ENCODE data around the gene KCNK1.
"Not testable (repeated sequence)": the region's sequence is repeated elsewhere in the genome, so short reads cannot be mapped to it uniquely, and the experiment has no call there.

Gene KCNK1

DNA sequence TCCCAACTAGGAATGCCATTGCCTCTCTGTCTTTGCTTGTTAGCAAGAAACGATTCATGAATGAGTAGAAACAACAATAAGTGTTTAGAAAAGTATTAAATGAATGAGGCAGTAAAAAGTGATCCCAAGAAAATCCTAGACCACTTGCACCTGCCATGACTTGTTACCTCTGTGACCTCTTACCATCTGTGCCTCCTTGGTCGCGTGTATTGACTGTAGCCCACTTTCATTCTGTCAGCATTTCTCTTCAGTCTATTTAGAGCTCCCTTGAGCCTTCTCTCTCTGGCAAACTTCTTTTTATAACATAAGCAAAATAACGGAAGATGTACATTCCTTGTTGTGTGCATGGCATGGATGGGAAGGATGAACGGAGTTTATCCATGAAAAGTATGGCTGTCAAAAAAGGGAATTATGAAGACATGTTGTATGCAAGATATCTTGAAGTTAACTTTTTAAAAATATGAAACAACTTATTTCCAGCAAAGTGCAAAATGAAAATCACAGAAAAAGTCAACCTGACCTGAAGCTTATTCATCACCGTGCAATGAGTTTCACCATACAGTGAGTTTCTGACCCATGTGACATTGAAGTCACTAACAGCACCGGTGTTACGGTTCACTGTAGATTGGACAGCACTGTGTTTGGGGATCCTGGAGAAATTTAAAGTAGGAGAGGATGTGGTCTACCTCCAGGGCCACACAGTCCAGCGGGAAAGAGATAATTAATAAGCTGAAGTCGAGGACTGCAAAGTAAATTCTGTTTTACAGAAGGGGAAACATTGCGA is 47.7 kb downstream of the KCNK1 start:
- no peak for DNase-seq
- TF ChIP-seq GATA1 (IDR thresholded peaks at IDR 0.05; ENCODE audit: low read depth, low read length) (no peak), POLR2A (IDR thresholded peaks at IDR 0.05; ENCODE audit: low read length) (no peak)

DNA sequence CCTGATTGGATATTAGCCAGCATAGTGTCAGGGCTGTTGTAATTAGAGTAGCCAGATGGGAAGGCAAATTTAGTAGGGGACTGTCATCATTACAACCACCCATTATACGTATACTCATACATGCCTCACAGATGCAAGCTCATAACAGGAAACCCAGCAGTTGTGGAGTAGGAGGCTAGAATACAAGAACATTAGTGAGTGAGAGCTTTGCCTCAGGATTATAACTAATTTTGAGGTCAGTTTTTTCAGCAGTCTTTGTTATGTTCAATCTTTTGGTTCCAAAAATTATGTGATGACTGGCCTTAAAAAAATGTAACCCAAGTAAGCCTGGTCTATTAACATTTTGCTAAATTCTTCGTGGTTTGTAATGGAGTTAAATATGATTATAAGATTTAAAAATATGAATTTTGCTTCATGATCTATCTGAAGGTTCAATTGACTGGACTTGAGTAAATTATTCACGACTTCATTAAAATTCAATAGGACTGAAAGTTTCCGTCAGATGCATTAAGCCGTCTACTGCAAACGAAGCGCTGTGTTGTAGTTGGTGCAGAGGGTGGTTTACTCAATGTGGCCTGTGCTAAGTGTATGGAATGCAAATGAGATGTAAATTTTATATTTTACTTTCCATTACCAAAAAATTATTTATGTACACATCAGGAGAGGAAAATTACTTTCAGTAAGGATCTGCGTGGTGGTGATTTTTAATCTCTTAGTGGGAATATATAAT is 48.8 kb downstream of the KCNK1 start:
- no peak for DNase-seq
- TF ChIP-seq GATA1 (IDR thresholded peaks at IDR 0.05; ENCODE audit: low read depth, low read length) (no peak), POLR2A (IDR thresholded peaks at IDR 0.05; ENCODE audit: low read length) (no peak)

DNA sequence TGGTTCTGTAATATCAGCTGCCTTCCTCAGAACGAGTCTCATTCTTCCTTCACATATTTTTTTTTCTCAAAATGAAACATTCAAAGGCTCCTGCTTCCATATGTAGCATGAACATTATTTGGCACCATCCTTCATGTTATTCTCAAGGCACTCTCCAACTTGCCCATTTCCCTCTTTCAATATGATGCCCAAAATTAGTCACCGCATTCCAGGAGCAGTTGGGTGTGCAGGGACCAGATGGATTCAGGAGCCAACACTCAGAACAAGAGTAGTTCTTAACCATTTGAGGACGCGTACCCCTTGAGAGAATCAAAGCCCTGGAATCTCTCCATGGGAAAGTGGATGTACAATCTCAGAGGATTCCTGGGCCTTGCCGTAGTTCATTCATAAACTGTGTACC is 50.3 kb downstream of the KCNK1 start:
- TF ChIP-seq GATA1 (IDR thresholded peaks at IDR 0.05; ENCODE audit: low read depth, low read length) = no peak
- TF ChIP-seq POLR2A (IDR thresholded peaks at IDR 0.05; ENCODE audit: low read length) = no peak
- DNase-seq = no peak

DNA sequence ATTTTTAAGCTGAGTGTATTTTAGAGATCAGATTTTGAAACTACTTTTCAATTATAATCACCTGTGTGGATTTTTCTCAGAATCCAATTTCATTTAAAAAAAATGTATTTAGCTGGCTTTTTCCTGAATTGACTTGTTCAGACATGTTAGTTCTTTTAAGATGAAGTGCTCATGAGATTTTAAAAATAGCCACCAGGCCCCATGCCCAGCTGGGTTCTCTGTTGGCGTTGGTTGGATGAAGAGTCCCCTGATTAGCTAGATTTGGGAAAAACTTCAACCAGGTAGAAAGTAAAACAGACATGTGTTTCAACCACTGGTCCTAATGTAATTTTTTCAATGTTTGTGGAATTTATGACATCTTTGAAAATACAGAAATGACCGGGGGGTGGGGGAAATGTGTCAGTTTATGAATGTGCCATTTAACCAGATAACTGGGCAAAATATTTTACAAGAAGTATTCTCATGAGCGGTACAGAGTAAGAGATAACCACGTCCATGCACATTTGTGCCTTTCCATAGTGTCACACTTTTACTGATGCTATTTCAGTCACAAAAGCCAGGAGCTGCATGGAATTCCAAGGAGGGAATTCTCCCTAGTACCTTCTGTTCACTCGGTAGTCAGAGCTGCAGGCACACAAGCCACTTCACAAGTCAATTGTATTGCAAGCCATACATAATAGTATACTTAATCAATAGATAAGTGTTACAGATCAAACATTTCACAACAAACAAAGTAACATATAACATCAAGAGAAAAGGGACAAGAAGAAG is 51.1 kb downstream of the KCNK1 start:
- no peak for TF ChIP-seq POLR2A (IDR thresholded peaks at IDR 0.05; ENCODE audit: low read length)
- no peak for TF ChIP-seq GATA1 (IDR thresholded peaks at IDR 0.05; ENCODE audit: low read depth, low read length)
- no peak for DNase-seq

DNA sequence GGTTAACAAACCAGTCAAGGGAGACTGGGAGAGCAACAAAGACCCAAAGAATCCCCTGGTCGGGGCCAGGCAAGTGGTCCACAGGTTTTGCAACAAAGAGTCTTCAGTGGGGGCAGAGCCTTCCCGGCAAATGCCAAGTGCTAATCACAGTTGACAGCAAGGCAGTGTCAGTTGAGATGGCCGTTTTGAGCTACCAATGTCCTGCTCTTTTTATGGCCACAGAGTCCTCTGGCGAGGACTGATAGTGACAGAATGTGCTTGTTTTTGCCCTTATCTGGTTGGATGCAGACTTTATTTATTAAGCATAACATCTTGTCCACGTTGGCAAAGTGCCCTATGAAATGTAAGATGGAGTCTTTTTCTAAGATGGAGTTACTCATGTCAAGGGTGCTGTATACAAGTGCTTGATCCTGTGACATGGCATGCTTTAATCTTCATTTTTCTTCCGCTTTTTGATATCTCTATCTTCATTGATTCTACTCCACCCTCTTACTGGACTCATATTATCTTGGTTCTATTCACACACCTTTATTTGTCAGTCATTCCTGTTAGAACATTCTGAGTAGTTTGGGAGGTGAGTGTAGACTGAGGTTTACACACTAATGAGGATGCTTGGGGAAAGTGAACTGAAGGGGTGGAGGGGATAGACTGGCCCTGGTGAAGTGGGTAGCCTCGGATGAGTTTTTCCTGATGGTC is 51.8 kb downstream of the KCNK1 start:
- TF ChIP-seq GATA1 (IDR thresholded peaks at IDR 0.05; ENCODE audit: low read depth, low read length) (no peak), POLR2A (IDR thresholded peaks at IDR 0.05; ENCODE audit: low read length) (no peak)
- peak; percentile 73 to 86 for DNase-seq

GRCh38 chr1:233667741-233668140 is 53.8 kb downstream of the KCNK1 start:
- TF ChIP-seq POLR2A (IDR thresholded peaks at IDR 0.05; ENCODE audit: low read length) (no peak), GATA1 (IDR thresholded peaks at IDR 0.05; ENCODE audit: low read depth, low read length) (no peak)
- no peak for DNase-seq

GRCh38 chr1:233668146-233668724 is 54.3 kb downstream of the KCNK1 start:
- TF ChIP-seq GATA1 (IDR thresholded peaks at IDR 0.05; ENCODE audit: low read depth, low read length) = no peak
- TF ChIP-seq POLR2A (IDR thresholded peaks at IDR 0.05; ENCODE audit: low read length) = no peak
- DNase-seq = no peak

DNA sequence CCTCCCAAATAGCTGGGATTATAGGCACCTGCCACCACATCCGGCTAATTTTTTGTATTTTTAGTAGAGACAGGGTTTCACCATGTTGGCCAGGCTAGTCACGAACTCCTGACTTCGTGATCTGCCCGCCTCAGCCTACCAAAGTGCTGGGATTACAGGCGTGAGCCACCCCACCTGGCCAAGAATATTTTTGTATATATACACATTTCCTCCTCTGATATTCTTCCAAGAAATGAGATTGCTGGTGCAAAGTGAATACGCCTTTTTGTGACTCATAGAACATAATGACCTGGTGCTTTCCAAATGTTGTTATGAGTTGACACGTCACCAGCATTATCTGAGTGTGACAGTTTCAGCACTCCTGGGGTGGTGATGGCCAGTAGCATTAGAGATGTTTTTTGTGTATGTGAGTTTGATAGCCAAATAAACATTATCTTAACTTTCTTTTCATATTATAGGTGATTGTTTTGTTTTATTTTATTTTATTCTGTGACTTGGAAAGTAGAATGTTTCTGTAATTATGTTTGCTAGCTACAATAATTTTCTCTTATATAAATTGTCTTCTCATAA is 54.9 kb downstream of the KCNK1 start:
- peak; percentile 71 to 72 for DNase-seq
- TF ChIP-seq POLR2A (IDR thresholded peaks at IDR 0.05; ENCODE audit: low read length) = no peak
- no peak for TF ChIP-seq GATA1 (IDR thresholded peaks at IDR 0.05; ENCODE audit: low read depth, low read length)

GRCh38 chr1:233670363-233670762 is 56.5 kb downstream of the KCNK1 start:
- DNase-seq = not testable (repeated sequence)

GRCh38 chr1:233671286-233671685 is 57.4 kb downstream of the KCNK1 start:
- TF ChIP-seq GATA1 (IDR thresholded peaks at IDR 0.05; ENCODE audit: low read depth, low read length) (no peak), POLR2A (IDR thresholded peaks at IDR 0.05; ENCODE audit: low read length) (no peak)
- no peak for DNase-seq

- no peak for DNase-seq
- TF ChIP-seq GATA1 (IDR thresholded peaks at IDR 0.05; ENCODE audit: low read depth, low read length) = no peak
- no peak for TF ChIP-seq POLR2A (IDR thresholded peaks at IDR 0.05; ENCODE audit: low read length)
Observed at GRCh38 chr1:233672732-233673131, 58.8 kb downstream of the KCNK1 start.

- no peak for TF ChIP-seq POLR2A (IDR thresholded peaks at IDR 0.05; ENCODE audit: low read length)
- no peak for TF ChIP-seq GATA1 (IDR thresholded peaks at IDR 0.05; ENCODE audit: low read depth, low read length)
- DNase-seq = no peak
Observed at GRCh38 chr1:233673261-233673946, 59.5 kb downstream of the KCNK1 start.
